ENCODE measurements around the gene ZNF469.

The ZNF469 gene

GRCh38 chr16:88391144-88391850 lies 8.5 kb downstream of the ZNF469 start:
- no peak for DNase-seq (ENCODE audit: low read depth in 2 of 2)

GRCh38 chr16:88392111-88392510 lies 9.4 kb downstream of the ZNF469 start:
- DNase-seq (ENCODE audit: low read depth in 2 of 2), result no peak

DNA sequence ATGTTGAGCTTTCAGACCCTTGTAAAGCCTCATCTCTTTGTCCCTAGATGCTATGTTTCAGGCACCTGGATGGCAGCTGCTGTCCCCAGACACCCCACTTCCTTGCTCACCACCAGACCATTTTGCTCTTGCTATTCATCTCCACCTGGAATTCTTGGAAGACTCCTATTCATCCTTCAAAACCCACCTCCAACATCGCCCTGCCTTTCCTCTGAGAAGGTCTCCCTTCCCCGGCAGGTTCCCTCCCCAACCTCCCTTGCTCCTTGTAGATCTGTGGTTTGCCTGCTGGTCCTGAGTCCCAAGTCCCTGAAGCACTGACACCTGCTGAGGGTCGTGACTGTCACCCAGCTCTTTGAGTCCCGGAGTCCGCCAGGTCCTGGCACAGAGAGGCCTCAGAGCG lies 9.9 kb downstream of the ZNF469 start:
- no peak for DNase-seq (ENCODE audit: low read depth in 2 of 2)

GRCh38 chr16:88393034-88393433 lies 10.3 kb downstream of the ZNF469 start:
- no peak for DNase-seq (ENCODE audit: low read depth in 2 of 2)

DNA sequence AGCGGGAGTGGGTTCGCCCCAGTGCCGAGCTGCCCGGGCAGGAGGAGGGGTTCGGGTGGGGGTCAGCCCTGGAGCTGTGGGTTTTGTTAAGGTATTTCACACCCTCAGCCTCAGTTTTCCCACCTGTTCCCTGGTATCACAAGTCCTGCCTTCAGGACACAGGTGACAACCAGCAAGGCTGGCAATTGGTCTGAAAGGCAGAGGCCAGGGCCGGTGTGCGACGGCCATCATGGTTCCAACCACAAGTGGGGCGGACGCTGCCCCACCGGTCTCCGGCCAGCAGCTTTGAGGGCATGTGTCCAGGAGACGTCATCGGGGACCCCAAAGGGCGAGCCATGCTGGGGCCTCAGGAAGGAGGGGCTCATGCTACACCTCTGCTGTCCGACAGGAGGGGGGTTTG lies 10.8 kb downstream of the ZNF469 start:
- DNase-seq (ENCODE audit: low read depth in 2 of 2), result no peak

DNA sequence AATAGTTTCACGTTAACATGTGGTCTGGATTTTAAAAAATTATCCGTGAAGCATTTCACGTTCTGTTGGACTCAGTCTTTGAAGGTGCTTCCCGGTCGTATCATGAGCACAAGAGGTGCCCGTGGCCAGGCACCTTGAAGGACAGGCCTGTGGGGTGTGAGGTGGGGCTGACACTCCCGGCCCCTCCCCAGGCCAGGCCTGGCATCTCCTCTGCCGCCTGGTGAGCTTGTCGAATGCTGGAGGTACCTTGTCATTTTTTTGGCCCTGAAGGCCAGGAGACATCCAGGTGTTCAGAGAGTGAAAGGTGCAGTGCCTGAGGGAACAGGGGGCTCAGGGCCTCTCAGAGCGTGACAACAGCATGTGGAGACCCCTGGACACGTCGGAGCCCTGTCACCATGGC lies 11.7 kb downstream of the ZNF469 start:
- no peak for DNase-seq (ENCODE audit: low read depth in 2 of 2)

DNA sequence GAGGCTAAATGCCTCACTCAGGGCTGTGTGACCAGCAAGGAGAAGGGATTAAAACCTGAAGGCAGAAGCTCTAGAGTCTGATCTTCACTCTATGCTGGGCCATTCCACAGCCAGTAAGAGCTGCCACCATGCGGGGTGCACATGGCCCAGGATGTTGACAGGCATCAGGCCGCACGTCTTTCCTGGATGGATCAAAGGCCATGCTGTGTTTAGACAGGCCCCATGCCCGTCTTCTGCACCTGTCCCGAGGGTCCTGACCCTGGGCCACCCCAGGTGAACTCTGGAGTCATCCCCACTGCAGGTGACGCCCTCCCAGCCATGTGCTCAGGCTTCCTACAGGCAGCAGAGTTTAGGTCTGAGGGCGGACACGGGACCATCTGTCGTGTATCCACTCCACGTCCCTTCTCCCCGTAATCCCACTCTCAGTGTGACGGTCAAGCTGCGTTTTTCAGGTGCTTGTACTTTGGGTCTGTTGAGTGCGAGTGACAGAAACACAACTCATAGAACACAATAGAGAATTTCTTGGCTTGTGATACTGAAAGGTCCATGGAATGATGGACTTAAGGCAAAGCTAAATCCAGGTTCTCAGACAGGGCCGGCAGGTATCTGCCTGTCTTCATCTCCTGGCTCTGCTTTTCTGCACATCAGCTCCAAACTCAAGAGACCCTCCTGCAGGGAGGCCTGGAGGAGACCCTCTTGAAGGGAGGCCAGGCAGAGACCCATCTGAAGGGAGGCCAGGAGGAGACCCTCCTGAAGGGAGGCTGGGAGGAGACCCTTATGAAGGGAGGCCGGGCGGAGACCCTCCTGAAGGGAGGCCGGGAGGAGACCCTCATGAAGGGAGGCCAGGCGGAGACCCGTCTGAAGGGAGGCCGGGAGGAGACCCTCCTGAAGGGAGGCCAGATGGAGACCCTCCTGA lies 13.2 kb downstream of the ZNF469 start:
- DNase-seq (ENCODE audit: low read depth in 2 of 2), result no peak

DNA sequence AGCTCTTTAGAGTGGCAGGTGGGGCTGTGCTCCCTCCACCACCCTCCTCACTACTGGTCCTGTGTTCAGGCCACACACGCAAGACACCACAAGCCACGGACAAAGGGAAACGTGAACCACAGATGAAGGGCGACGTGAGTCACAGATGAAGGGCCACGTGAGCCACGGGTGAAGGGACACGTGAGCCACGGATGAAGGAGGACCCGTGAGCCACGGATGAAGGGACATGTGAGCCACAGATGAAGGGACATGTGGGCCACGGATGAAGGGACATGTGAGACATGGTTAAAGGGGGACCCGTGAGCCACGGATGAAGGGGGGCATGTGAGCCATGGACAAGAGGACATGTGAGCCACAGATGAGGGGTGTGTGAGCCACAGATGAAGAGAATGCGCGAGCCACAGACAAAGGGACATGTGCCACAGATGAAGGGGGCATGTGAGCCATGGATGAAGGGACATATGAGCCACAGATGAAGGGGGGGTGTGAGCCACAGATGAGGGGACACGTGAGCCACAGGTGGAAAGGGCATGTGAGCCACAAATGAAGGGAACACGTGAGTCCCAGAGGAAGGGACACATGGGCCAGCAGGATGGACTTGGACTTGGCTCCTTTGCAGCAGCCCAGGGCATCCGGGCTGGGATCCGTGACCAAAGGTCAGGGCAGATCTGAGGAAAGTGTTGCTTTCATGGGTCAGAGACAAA lies 15.6 kb downstream of the ZNF469 start:
- DNase-seq (ENCODE audit: low read depth in 2 of 2), result no peak

- DNase-seq (ENCODE audit: low read depth in 2 of 2), result no peak
Measured at GRCh38 chr16:88398874-88399178, 16.1 kb downstream of the ZNF469 start.

GRCh38 chr16:88400186-88400585 lies 17.4 kb downstream of the ZNF469 start:
- no peak for DNase-seq (ENCODE audit: low read depth in 2 of 2)

DNA sequence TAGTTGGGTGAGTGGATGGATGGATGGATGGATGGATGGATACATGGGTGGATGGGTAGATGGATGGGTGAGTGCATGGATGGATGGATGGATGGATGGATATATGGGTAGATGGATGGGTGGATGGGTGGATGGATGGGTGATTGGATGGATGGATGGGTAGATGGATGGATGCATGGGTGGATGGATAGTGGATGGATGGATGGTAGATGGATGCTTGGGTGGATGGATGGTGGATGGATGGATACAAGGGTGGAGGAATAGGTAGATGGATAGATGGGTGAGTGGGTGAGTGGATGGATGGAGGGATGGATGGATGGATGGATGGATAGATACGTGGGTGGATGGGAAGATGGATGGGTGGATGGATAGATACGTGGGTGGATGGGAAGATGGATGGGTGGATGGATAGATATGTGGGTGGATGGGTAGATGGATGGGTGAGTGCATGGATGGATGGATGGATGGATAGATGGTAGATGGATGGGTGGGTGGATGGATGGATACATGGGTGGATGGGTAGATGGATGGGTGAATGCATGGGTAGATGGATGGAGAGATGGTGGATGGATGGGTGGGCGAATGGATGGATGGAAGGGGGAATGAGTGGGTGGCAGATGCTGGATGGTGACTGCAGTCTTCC lies 19.0 kb downstream of the ZNF469 start:
- no peak for DNase-seq (ENCODE audit: low read depth in 2 of 2)

- DNase-seq (ENCODE audit: low read depth in 2 of 2), result no peak
Measured at GRCh38 chr16:88402551-88403240, 19.9 kb downstream of the ZNF469 start.

GRCh38 chr16:88403794-88404581 lies 21.2 kb downstream of the ZNF469 start:
- DNase-seq (ENCODE audit: low read depth in 2 of 2), result no peak

GRCh38 chr16:88404769-88405168 lies 22.0 kb downstream of the ZNF469 start:
- no peak for DNase-seq (ENCODE audit: low read depth in 2 of 2)

- DNase-seq (ENCODE audit: low read depth in 2 of 2), result no peak
Measured at GRCh38 chr16:88405216-88406060, 22.7 kb downstream of the ZNF469 start.

- DNase-seq (ENCODE audit: low read depth in 2 of 2), result no peak
Measured at GRCh38 chr16:88406096-88407041, 23.6 kb downstream of the ZNF469 start.

DNA sequence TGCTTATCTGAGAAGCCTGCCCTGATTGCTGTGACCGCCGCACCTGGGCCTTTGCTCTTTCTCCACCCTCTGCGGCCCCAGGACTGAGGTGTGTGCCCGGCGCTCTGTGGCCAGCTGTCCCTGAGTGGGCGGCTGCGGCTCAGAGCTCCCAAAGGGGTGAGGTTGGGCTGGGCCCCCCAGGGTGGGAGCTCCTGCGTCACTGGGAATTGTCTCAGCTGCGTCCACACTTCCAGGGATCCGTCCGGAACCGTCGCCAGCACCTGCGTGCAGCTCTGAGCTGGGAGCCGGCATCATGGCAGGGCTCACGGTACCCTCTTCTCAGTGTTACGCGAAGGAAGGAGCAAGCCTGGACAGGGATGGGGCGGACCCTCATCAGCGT lies 24.3 kb downstream of the ZNF469 start:
- no peak for DNase-seq (ENCODE audit: low read depth in 2 of 2)

GRCh38 chr16:88407807-88408206 lies 25.0 kb downstream of the ZNF469 start:
- DNase-seq (ENCODE audit: low read depth in 2 of 2), result no peak

Measured in stimulated activated CD4-positive, alpha-beta T cell treated with anti-CD3 and anti-CD28 coated beads, Interleukin-1b, Interleukin-23, amount 100 ng/mL, for 4 hours (primary cell).